ENCODE results near the gene DCC.

GRCh38 chr18:52875725-52876124 is 535.7 kb downstream of the DCC start:
- TF ChIP-seq, protein P1, sequence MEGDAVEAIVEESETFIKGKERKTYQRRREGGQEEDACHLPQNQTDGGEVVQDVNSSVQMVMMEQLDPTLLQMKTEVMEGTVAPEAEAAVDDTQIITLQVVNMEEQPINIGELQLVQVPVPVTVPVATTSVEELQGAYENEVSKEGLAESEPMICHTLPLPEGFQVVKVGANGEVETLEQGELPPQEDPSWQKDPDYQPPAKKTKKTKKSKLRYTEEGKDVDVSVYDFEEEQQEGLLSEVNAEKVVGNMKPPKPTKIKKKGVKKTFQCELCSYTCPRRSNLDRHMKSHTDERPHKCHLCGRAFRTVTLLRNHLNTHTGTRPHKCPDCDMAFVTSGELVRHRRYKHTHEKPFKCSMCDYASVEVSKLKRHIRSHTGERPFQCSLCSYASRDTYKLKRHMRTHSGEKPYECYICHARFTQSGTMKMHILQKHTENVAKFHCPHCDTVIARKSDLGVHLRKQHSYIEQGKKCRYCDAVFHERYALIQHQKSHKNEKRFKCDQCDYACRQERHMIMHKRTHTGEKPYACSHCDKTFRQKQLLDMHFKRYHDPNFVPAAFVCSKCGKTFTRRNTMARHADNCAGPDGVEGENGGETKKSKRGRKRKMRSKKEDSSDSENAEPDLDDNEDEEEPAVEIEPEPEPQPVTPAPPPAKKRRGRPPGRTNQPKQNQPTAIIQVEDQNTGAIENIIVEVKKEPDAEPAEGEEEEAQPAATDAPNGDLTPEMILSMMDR (conservative IDR thresholded peaks at IDR 0.05) = no peak
- TF ChIP-seq ZFX (IDR thresholded peaks at IDR 0.05) = no peak

All from C4-2B (cell line).